Choroid plexus epithelial cell (primary cell): Measurements from ENCODE around the gene PPM1J.

Experiments
- DNase-seq: peaks from one replicate; pipeline ENCODE4 v3.0.0-alpha.2; 2010; ENCODE audit warnings: low read depth
- H3K4me3 ChIP-seq: 2 replicates; pipeline ENCODE4 v1.5.1; 2011; ENCODE audit warnings: low read depth, mild to moderate bottlenecking, control low read depth, low read length, moderate library complexity
- CTCF ChIP-seq: conservative IDR thresholded peaks from 2 replicates; pipeline ENCODE4 v1.5.1; 2011; ENCODE audit warnings: low read depth, mild to moderate bottlenecking, control low read depth, inconsistent platforms, low read length, moderate library complexity

PPM1J gene

DNA sequence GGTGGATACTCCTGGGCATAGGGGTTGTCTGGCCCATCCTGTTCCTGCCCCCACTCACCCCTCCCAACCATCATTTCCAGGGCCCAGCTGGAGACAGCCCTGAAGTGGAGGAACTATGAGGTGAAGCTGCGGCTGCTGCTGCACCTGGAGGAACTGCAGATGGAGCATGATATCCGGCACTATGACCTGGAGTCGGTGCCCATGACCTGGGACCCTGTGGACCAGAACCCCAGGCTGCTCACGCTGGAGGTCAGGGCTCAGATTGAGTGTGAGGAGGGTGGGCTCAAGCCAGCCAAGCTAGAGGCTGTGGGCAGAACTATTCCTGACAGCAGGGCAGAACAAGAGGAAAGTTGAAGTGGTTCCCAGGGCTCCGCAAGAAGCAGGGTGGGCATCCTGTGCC, 22.5 kb downstream of the PPM1J start:
- no peak for TF ChIP-seq CTCF
- no peak overlapping the region for H3K4me3 ChIP-seq
- DNase-seq, result no peak

GRCh38 chr1:112689842-112690237, 25.3 kb downstream of the PPM1J start:
- no peak for DNase-seq
- no peak overlapping the region for H3K4me3 ChIP-seq
- TF ChIP-seq CTCF, result no peak

DNA sequence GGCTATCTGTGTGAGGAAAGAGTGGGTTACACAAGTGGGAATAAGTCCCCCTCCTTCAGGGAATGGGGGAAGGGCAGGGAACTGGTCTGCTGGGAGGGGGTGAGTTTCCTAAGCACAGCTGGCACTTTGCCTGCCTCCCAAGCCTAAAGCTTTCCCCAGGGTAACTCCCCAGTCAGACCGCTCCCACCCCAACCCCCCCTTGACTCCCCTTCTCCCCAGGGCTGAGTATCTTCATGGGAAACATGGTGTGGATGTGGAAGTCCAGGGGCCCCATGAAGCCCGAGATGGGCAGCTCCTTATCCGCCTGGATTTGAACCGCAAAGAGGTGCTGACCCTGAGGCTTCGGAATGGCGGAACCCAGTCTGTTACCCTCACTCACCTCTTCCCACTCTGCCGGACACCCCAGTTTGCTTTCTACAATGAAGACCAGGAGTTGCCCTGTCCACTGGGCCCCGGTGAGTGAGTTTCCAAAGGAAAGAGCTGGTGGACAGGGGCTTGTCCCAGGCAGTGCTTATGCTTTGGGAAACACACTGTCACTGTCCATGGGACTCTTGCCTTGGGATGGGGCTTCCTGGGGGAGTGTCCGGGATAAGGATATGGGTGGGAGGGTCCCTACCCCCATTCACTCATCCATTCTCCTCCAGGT, 25.8 kb downstream of the PPM1J start:
- no peak for DNase-seq
- H3K4me3 ChIP-seq, result no peak overlapping the region
- TF ChIP-seq CTCF, result no peak

DNA sequence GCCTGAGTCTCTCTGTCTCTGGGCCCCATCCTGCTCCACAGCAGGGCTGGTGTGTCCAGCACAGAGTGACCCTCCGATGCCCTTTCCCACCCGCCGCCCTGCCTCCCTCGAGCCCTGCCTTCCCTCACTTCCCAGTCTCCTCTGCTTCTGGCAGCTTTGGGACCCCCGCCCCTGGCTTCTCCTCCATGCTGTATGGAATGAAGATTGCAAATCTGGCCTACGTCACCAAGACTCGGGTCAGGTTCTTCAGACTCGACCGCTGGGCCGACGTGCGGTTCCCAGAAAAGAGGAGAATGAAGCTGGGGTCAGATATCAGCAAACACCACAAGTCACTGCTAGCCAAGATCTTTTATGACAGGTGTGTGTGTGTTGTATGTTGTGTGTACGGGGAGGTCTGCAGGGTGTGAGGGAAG, 26.3 kb downstream of the PPM1J start:
- TF ChIP-seq CTCF, result no peak
- H3K4me3 ChIP-seq, result no peak overlapping the region
- peak; percentile 67 for DNase-seq

DNA sequence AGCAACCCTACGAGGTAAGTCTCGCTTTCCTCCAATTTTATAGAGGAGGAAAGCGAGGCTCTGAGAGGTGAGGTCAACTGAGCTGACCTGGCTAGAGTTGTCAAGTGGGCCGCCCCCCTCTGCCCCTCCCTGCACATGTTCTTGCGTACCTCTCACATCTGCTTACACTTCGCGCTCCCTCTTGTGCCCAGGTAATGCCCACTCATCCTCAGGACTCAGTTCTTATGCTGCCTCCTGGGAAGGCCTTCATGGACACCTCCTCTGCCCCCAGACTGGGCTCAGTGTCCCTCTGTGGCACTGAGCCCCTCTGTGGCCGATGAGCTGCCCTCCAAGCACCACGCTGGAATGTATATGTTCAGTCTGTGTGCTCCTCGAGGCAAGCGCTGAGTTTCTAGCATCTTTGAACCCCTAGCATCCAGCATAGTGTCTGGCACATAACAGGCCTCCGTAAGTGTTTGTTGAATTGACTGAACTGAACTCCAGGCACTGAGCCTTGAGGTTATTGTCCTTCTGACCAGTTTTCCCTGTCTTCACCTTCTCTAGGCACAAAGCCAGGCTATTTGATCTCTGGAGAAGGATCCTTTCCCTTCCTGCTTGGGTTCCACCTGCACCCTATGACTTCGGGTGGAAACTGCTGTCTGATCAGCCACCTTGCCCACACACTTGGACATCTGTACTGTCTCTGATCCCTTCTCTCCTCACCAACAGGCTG, 27.2 kb downstream of the PPM1J start:
- TF ChIP-seq CTCF, result no peak
- no peak overlapping the region for H3K4me3 ChIP-seq
- no peak for DNase-seq

DNA sequence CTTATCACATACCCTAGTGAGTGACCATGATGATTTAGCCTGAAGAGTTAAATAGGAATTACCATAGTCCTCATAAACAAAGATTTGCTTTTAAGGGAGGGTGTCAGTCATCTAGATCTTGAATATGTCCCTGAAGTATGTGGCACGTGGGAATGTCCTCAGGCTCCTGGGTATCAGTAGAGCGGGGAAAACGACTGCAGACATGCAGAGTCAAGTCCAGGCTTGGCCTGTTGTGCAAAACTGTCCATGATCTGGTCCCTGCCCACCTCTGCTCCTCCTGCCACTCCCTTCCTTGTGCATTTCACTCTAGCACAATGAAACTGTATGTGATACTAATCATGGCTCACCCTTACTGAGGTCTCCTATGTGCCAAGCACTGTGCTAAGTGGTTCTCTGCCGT, 27.8 kb downstream of the PPM1J start:
- no peak for TF ChIP-seq CTCF
- no peak overlapping the region for H3K4me3 ChIP-seq
- DNase-seq, result no peak

GRCh38 chr1:112686835-112687234, 28.3 kb downstream of the PPM1J start:
- H3K4me3 ChIP-seq, result no peak overlapping the region
- no peak for TF ChIP-seq CTCF
- no peak for DNase-seq
